Neural progenitor cell (in vitro differentiated cells): ENCODE results near the gene SLC43A3. TPM values are rescaled to one million over a fixed set of nuclear protein-coding genes. Genes with fewer than 3 reads are reported as not detected.

Experiments
- DNase-seq: peaks from one replicate; pipeline ENCODE4 v3.0.0-alpha.2; 2016; ENCODE audit warnings: low spot score
- H2AFZ ChIP-seq: fragments of 200-600 bp; sonication (generic); replicated peaks from 2 replicates; pipeline ENCODE4 v1.6.1; 2016; ENCODE audit warnings: antibody characterized with exemption
- H3F3A ChIP-seq: fragments of 200-600 bp; sonication (generic); 2 replicates; pipeline ENCODE4 v1.6.1; 2016; ENCODE audit warnings: antibody characterized with exemption, low read depth
- H3K27ac ChIP-seq: fragments of 200-600 bp; sonication (generic); 2 replicates; pipeline ENCODE4 v1.5.1; 2016; ENCODE audit warnings: mild to moderate bottlenecking
- H3K27me3 ChIP-seq: fragments of 200-600 bp; sonication (generic); 2 replicates; pipeline ENCODE4 v1.6.1; 2016; ENCODE audit warnings: mild to moderate bottlenecking, moderate library complexity
- H3K36me3 ChIP-seq: fragments of 200-600 bp; sonication (generic); 2 replicates; pipeline ENCODE4 v1.5.1; 2016
- H3K4me1 ChIP-seq: fragments of 200-600 bp; sonication (generic); 2 replicates; pipeline ENCODE4 v1.6.1; 2016; ENCODE audit warnings: mixed run types
- H3K4me2 ChIP-seq: fragments of 200-600 bp; sonication (generic); 2 replicates; pipeline ENCODE4 v1.6.1; 2016
- H3K4me3 ChIP-seq: fragments of 200-600 bp; sonication (generic); 2 replicates; pipeline ENCODE4 v1.5.1; 2016
- H3K79me2 ChIP-seq: fragments of 200-600 bp; sonication (generic); 2 replicates; pipeline ENCODE4 v1.6.1; 2016; ENCODE audit warnings: low read depth
- H3K9ac ChIP-seq: fragments of 200-600 bp; sonication (generic); 2 replicates; pipeline ENCODE4 v1.6.1; 2016
- H3K9me3 ChIP-seq: fragments of 200-600 bp; sonication (generic); 2 replicates; pipeline ENCODE4 v1.5.1; 2016; ENCODE audit warnings: low read depth
- H4K20me1 ChIP-seq: fragments of 200-600 bp; sonication (generic); 2 replicates; pipeline ENCODE4 v1.6.1; 2016; ENCODE audit warnings: low read depth
- H3K27ac Mint-ChIP-seq: 3 replicates; pipeline ENCODE4 v1.8.0; 2021; ENCODE audit warnings: mixed read lengths
- H3K27me3 Mint-ChIP-seq: 2 replicates; pipeline ENCODE4 v1.8.0; 2022; ENCODE audit warnings: low read depth, mild to moderate bottlenecking, inconsistent platforms, moderate library complexity, mixed read lengths; ENCODE audit not compliant: insufficient read depth
- H3K36me3 Mint-ChIP-seq: 3 replicates; pipeline ENCODE4 v1.8.0; 2021; ENCODE audit warnings: mixed read lengths
- H3K4me1 Mint-ChIP-seq: 3 replicates; pipeline ENCODE4 v1.8.0; 2021; ENCODE audit warnings: mixed read lengths
- H3K4me3 Mint-ChIP-seq: 3 replicates; pipeline ENCODE4 v1.8.0; 2021; ENCODE audit warnings: mild to moderate bottlenecking, moderate library complexity, mixed read lengths
- H3K9me3 Mint-ChIP-seq: 3 replicates; pipeline ENCODE4 v1.8.0; 2020; ENCODE audit warnings: mixed read lengths
- CTCF ChIP-seq: fragments of 200-600 bp; sonication (generic); IDR thresholded peaks from 2 replicates; pipeline ENCODE4 v1.5.1; 2017; ENCODE audit warnings: antibody characterized with exemption, mild to moderate bottlenecking
- EZH2 ChIP-seq: fragments of 200-600 bp; sonication (generic); IDR thresholded peaks from 2 replicates; pipeline ENCODE4 v1.6.1; 2017; ENCODE audit warnings: antibody characterized with exemption, mild to moderate bottlenecking, moderate library complexity
- EZH2phosphoT487 ChIP-seq: fragments of 200-600 bp; sonication (generic); IDR thresholded peaks from 2 replicates; pipeline ENCODE4 v1.6.1; 2017; ENCODE audit warnings: antibody characterized with exemption
- total RNA-seq: library from RNA; depleted of rRNA; stranded (reverse); fragments of >200 nt; gene quantifications from 2 replicates; pipeline ENCODE4 v1.2.3, GENCODE V29; 2015; ENCODE audit warnings: low replicate concordance

SLC43A3 gene
- total RNA-seq, 1 donor from 2014 or later: 5.6 TPM

- Mint-ChIP-seq H3K4me3 (no peak overlapping the region), H3K27ac (no peak overlapping the region), H3K36me3 (no peaks in the 10 kb centered on the region), H3K27me3 (peaks cover 10% of the 10 kb centered on the region), H3K9me3 (no peaks in the 10 kb centered on the region), H3K4me1 (no peaks in the 10 kb centered on the region)
- Histone ChIP-seq H3K27ac (no peak overlapping the region), H3F3A (no peaks in the 10 kb centered on the region), H3K36me3 (no peaks in the 10 kb centered on the region), H3K4me1 (no peaks in the 10 kb centered on the region), H3K27me3 (no peaks in the 10 kb centered on the region), H3K4me2 (no peak overlapping the region), H3K4me3 (no peak overlapping the region), H2AFZ (no peak overlapping the region), H3K9ac (no peak overlapping the region), H4K20me1 (no peaks in the 10 kb centered on the region), H3K9me3 (no peaks in the 10 kb centered on the region), H3K79me2 (no peaks in the 10 kb centered on the region)
- no peak for TF ChIP-seq CTCF
- no peak for TF ChIP-seq EZH2
- TF ChIP-seq EZH2phosphoT487: no peak
- DNase-seq: no peak
Observed at GRCh38 chr11:57402188-57403002, 24.5 kb downstream of the SLC43A3 start.

GRCh38 chr11:57399972-57400578 is 26.8 kb downstream of the SLC43A3 start:
- Mint-ChIP-seq H3K9me3 (no peaks in the 10 kb centered on the region), H3K4me1 (no peaks in the 10 kb centered on the region), H3K4me3 (no peak overlapping the region), H3K36me3 (no peaks in the 10 kb centered on the region), H3K27me3 (peaks cover 6% of the 10 kb centered on the region), H3K27ac (no peak overlapping the region)
- Histone ChIP-seq H3K9me3 (no peaks in the 10 kb centered on the region), H3K4me3 (no peak overlapping the region), H3K27me3 (no peaks in the 10 kb centered on the region), H3K9ac (no peak overlapping the region), H4K20me1 (no peaks in the 10 kb centered on the region), H3K27ac (no peak overlapping the region), H2AFZ (no peak overlapping the region), H3K79me2 (no peaks in the 10 kb centered on the region), H3K4me2 (no peak overlapping the region), H3K4me1 (no peaks in the 10 kb centered on the region), H3K36me3 (no peaks in the 10 kb centered on the region), H3F3A (no peaks in the 10 kb centered on the region)
- DNase-seq: no peak
- TF ChIP-seq CTCF (no peak), EZH2 (no peak), EZH2phosphoT487 (no peak)

GRCh38 chr11:57399221-57399620 is 27.7 kb downstream of the SLC43A3 start:
- Histone ChIP-seq H3K4me1 (no peaks in the 10 kb centered on the region), H2AFZ (no peak overlapping the region), H3F3A (no peaks in the 10 kb centered on the region), H3K36me3 (no peaks in the 10 kb centered on the region), H3K79me2 (no peaks in the 10 kb centered on the region), H3K4me3 (no peak overlapping the region), H3K9ac (no peak overlapping the region), H3K4me2 (no peak overlapping the region), H3K9me3 (no peaks in the 10 kb centered on the region), H3K27me3 (no peaks in the 10 kb centered on the region), H4K20me1 (no peaks in the 10 kb centered on the region), H3K27ac (no peak overlapping the region)
- no peak for DNase-seq
- Mint-ChIP-seq H3K36me3 (no peaks in the 10 kb centered on the region), H3K27ac (no peak overlapping the region), H3K4me1 (no peaks in the 10 kb centered on the region), H3K27me3 (peaks cover 4% of the 10 kb centered on the region), H3K4me3 (no peak overlapping the region), H3K9me3 (no peaks in the 10 kb centered on the region)
- TF ChIP-seq EZH2phosphoT487: no peak
- no peak for TF ChIP-seq EZH2
- no peak for TF ChIP-seq CTCF
